ENCODE results near the gene CSF2. TPM values are rescaled to one million over a fixed set of nuclear protein-coding genes. Genes with fewer than 3 reads are reported as not detected.

Gene CSF2
- total and polyA plus RNA-seq, 3 experiments from 2014 or later = 393 to 409 TPM; not detected in 1

DNA sequence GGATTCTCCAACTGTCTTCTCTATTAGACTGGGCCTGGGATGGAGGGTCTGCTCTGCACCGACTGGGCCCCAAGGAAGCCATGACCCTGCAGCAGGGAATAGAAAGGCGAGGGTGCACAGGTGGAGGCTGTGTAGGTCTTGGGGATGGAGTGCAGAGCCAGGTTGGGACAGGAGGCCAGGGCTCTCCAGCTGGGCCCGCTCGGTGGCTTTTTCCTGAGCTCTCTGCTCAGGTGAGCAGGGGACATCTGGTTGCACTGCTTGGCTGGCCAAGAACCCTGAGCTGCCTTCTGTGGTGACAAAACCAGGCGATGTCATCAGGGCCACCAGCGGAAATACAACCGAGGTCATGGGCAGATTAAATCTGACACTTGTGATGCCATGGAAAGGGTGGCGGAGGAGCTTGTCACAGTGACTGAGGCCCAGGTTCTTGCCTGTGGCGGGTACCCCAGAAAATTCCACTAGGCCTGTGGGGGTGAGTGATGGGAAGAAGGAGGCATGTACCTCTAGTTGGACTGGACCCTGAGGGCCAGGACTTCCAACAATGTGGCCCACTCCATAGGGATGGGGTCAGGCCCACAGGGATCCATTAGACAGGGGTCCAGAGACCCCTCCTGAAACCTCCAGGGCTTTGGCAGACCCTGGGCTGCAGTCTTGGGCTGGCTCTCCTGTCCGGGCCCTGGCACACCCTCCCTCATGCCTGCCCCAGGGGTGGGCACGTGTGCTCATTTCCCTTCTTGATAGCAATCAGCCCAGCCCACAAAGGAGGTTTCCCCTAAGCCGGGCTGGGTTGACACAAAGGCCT lies 17.6 kb upstream of the CSF2 start:
- peaks cover 37% of the 10 kb centered on the region for H3K4me1 ChIP-seq (ENCODE audit: insufficient read depth, low read length)
- H3K4me3 ChIP-seq (ENCODE audit: low read length) = no peak overlapping the region
- H3K36me3 ChIP-seq (ENCODE audit: insufficient read depth, low read length) = no peaks in the 10 kb centered on the region
- no peaks in the 10 kb centered on the region for H3K9me3 Mint-ChIP-seq
- no peaks in the 10 kb centered on the region for H3K36me3 Mint-ChIP-seq
- no peaks in the 10 kb centered on the region for H3K9me3 ChIP-seq (ENCODE audit: low read length)
- POLR2A ChIA-PET = interaction anchor here (0.5 kb wide), 1 partner anchor 419 kb away, joined by 3 read pairs; no protein-coding TSS in a partner anchor
- H3K27ac ChIP-seq (ENCODE audit: low read depth, low read length) = peak overlapping the region; percentile 73
- peak overlapping the region in 6 of 7 donors; percentile 17 to 69 (median 50) for H3K4me3 Mint-ChIP-seq
- peaks cover 52 to 54% (median 52%) of the 10 kb centered on the region in 3 donors for H3K4me1 Mint-ChIP-seq
- H3K27ac Mint-ChIP-seq = peak overlapping the region; percentile 77 to 98 (median 96)
- CTCF ChIA-PET = interaction anchor here (1.0 to 1.8 kb wide), 3 partner anchors 9 to 55 kb away, joined by 3 to 6 read pairs (median 3); no protein-coding TSS in a partner anchor
- peaks cover 0 to 5% of the 10 kb centered on the region in 2 donors for H3K27me3 Mint-ChIP-seq
- peak in 4 of 5 donors; percentile 40 to 78 (median 70) for DNase-seq
- no peaks in the 10 kb centered on the region for H3K27me3 ChIP-seq (ENCODE audit: insufficient read depth, low read length, poor library complexity, severe bottlenecking)

DNA sequence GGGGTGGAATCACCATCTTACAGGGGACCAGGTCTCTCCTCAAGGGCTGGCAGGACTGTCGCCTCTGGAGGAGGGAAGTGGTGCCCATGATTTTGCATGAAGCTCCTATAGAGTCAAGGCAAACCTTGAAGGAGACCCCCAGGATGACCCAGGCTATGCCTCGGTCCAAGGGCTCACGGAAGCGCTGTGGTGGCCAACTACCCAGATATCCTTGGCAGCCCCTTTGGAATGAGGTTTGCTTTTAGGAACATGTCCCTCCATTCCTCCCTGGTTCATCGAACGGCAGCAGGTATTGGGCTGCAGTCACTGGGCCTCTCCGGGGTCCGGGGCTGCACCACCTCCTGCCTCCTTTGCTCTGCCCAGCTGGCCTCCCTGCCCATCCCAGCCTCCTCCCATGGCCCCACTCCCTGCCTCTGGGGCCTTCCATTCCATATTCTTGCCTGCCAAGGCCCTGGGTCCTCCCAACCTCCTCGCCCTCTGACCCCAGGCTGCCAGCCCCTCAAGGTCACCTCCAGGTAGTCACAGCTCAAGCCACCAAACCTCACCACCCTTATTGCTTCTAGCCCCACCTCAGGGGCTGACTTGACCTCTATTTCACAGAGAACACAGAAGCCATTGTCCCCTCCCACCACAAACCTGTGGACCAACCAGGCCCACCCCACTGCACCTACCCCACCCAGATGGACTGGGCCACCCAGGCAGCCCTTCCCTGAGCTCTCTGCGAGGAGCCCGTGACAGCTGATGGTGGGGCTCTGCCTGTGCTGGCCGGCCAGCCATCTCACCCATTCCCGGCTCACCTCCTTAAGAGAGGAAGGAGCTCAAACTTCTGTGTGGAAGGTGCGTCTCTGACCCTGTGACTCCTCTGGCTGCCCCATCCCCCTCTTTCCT lies 16.7 kb upstream of the CSF2 start:
- H3K27ac Mint-ChIP-seq = peak overlapping the region; percentile 77 to 98 (median 96)
- Histone ChIP-seq H3K4me1 (ENCODE audit: insufficient read depth, low read length) (peaks cover 37% of the 10 kb centered on the region), H3K4me3 (ENCODE audit: low read length) (no peak overlapping the region), H3K27ac (ENCODE audit: low read depth, low read length) (peak overlapping the region; percentile 73), H3K27me3 (ENCODE audit: insufficient read depth, low read length, poor library complexity, severe bottlenecking) (no peaks in the 10 kb centered on the region), H3K36me3 (ENCODE audit: insufficient read depth, low read length) (no peaks in the 10 kb centered on the region), H3K9me3 (ENCODE audit: low read length) (no peaks in the 10 kb centered on the region)
- peak overlapping the region in 3 of 7 donors; percentile 47 to 69 (median 62) for H3K4me3 Mint-ChIP-seq
- peaks cover 52 to 54% (median 52%) of the 10 kb centered on the region in 3 donors for H3K4me1 Mint-ChIP-seq
- peaks cover 0 to 5% of the 10 kb centered on the region in 2 donors for H3K27me3 Mint-ChIP-seq
- no peaks in the 10 kb centered on the region for H3K9me3 Mint-ChIP-seq
- no peaks in the 10 kb centered on the region for H3K36me3 Mint-ChIP-seq
- POLR2A ChIA-PET = interaction anchor here (0.5 kb wide), 1 partner anchor 420 kb away, joined by 3 read pairs; no protein-coding TSS in a partner anchor
- no peak for DNase-seq
- CTCF ChIA-PET = interaction anchor here (1.0 kb wide), 1 partner anchor 9 kb away, joined by 3 read pairs; no protein-coding TSS in a partner anchor

DNA sequence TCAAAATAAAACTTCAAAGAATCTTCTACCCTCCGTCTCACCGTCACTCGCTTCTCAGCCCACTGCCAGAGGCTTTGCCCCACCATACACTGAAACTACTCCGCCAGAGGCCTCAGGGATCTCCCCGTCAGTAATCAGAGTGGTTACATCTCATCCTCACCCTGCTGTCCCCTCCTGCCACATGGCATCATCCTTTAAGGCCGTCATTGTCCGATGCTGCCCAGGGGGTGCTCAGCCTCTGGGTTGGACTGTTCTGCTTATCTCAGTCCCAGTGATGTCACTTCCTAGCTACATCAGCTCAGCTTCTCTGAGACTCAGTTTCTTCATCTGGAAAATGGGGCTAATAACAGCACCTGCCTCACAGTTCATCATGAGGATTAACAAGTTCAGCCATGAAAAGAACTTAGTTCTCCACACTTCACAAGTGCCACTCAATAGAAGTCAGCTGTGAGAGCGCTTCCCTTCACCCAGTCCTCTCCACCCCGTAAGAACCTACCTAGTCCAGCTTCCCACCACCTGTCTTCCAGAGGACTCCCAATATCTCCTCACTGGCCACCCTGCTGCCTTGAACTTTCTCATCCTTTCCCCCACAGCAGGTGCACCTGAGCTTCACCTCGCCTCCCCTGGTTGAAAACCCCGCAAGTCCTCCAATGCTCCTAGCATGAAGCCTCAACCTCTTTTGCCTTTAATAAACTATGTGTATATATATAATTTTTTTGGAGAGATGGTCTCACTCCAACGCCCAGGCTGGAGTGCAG lies 15.9 kb upstream of the CSF2 start:
- Histone ChIP-seq H3K4me1 (ENCODE audit: insufficient read depth, low read length) (peaks cover 37% of the 10 kb centered on the region), H3K27ac (ENCODE audit: low read depth, low read length) (no peak overlapping the region), H3K9me3 (ENCODE audit: low read length) (no peaks in the 10 kb centered on the region), H3K36me3 (ENCODE audit: insufficient read depth, low read length) (no peaks in the 10 kb centered on the region), H3K4me3 (ENCODE audit: low read length) (no peak overlapping the region), H3K27me3 (ENCODE audit: insufficient read depth, low read length, poor library complexity, severe bottlenecking) (no peaks in the 10 kb centered on the region)
- Mint-ChIP-seq H3K36me3 (no peaks in the 10 kb centered on the region), H3K4me1 (peaks cover 52 to 54% (median 52%) of the 10 kb centered on the region in 3 donors), H3K9me3 (no peaks in the 10 kb centered on the region), H3K4me3 (peak overlapping the region in 2 of 7 donors; percentile 2 to 59), H3K27me3 (peaks cover 0 to 4% of the 10 kb centered on the region in 2 donors), H3K27ac (peak overlapping the region; percentile 12 to 98 (median 90))
- ChIA-PET CTCF (interaction anchor here (1.1 to 1.5 kb wide), 3 partner anchors 76 to 468 kb away, joined by 3 to 4 read pairs (median 4); partner anchors contain the start of gene FNIP1), POLR2A (no interaction called here)
- no peak for DNase-seq

DNA sequence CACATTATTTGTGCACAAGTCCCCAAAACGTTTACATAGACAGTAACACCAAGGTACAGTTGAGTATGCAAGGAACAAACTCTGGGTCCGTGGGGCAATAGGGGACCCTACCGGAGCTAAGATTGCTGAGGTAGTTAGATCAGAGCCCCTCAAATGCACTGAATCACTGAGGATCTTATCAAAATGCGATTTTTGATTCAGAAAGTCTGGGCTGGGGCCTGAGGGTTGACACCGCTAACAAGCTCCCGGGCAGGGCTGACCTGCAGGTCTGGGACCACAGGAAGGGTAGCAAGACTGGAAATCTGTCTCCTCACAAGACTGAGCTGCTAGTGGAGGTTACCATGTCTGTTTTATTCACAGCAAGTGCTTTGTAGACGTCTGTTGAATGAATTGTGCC lies 14.9 kb upstream of the CSF2 start:
- no peak for DNase-seq
- Mint-ChIP-seq H3K27ac (peak overlapping the region in 7 of 8 donors; percentile 35 to 97 (median 72)), H3K27me3 (peaks cover 0 to 2% of the 10 kb centered on the region in 2 donors), H3K4me3 (peak overlapping the region in 1 of 7 donors; percentile 52), H3K9me3 (no peaks in the 10 kb centered on the region), H3K36me3 (no peaks in the 10 kb centered on the region), H3K4me1 (peaks cover 56 to 60% (median 58%) of the 10 kb centered on the region in 3 donors)
- Histone ChIP-seq H3K36me3 (ENCODE audit: insufficient read depth, low read length) (no peaks in the 10 kb centered on the region), H3K4me1 (ENCODE audit: insufficient read depth, low read length) (peaks cover 37% of the 10 kb centered on the region), H3K9me3 (ENCODE audit: low read length) (no peaks in the 10 kb centered on the region), H3K4me3 (ENCODE audit: low read length) (no peak overlapping the region), H3K27ac (ENCODE audit: low read depth, low read length) (no peak overlapping the region), H3K27me3 (ENCODE audit: insufficient read depth, low read length, poor library complexity, severe bottlenecking) (no peaks in the 10 kb centered on the region)
- ChIA-PET POLR2A (no interaction called here), CTCF (interaction anchor here (1.1 to 1.5 kb wide), 3 partner anchors 75 to 469 kb away, joined by 3 to 4 read pairs (median 4); partner anchors contain the start of gene FNIP1)

DNA sequence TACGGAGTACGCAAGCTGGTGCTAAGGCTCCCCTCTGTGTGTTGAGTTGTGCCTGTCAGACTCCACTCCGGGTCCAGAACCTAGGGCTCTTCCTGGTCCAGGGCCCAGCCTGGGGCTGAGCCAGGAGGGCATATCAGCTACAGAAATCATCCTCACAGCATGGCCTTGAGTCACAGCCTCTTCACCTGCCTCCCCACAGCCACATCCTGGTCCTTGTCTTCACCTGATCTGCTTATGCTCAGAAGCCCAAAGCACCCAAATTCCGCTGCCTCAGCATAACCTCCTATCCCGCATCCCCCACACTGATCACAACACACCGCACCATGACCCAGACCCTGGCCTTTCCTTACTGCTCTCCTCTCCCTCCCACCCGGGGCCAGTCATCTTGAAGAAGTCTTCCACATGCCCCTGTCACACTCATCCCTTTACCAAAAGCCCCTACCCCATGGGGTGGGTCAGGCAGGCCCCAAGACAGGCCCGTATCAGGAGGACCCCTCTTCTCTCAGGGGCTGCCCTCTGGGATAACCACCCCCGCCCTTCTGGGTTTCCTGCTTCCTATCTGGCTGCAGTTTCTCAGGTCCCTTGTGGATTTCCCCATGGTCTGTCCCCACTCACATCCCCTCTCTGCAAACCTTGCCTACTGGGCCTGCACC lies 14.4 kb upstream of the CSF2 start:
- ChIA-PET CTCF (interaction anchor here (1.4 to 6.6 kb wide), 3 partner anchors 75 to 470 kb away, joined by 4 to 46 read pairs (median 4); partner anchors contain the start of gene FNIP1), POLR2A (no interaction called here)
- Mint-ChIP-seq H3K27me3 (peaks cover 0 to 2% of the 10 kb centered on the region in 2 donors), H3K36me3 (no peaks in the 10 kb centered on the region), H3K27ac (peak overlapping the region; percentile 35 to 97 (median 71)), H3K4me1 (peaks cover 56 to 62% (median 61%) of the 10 kb centered on the region in 3 donors), H3K4me3 (peak overlapping the region in 3 of 7 donors; percentile 10 to 52 (median 45)), H3K9me3 (no peaks in the 10 kb centered on the region)
- H3K27me3 ChIP-seq (ENCODE audit: insufficient read depth, low read length, poor library complexity, severe bottlenecking) = no peaks in the 10 kb centered on the region
- H3K4me3 ChIP-seq (ENCODE audit: low read length) = no peak overlapping the region
- no peaks in the 10 kb centered on the region for H3K9me3 ChIP-seq (ENCODE audit: low read length)
- peak in 3 of 5 donors; percentile 40 to 66 (median 49) for DNase-seq
- no peak overlapping the region for H3K27ac ChIP-seq (ENCODE audit: low read depth, low read length)
- H3K36me3 ChIP-seq (ENCODE audit: insufficient read depth, low read length) = no peaks in the 10 kb centered on the region
- peaks cover 37% of the 10 kb centered on the region for H3K4me1 ChIP-seq (ENCODE audit: insufficient read depth, low read length)

DNA sequence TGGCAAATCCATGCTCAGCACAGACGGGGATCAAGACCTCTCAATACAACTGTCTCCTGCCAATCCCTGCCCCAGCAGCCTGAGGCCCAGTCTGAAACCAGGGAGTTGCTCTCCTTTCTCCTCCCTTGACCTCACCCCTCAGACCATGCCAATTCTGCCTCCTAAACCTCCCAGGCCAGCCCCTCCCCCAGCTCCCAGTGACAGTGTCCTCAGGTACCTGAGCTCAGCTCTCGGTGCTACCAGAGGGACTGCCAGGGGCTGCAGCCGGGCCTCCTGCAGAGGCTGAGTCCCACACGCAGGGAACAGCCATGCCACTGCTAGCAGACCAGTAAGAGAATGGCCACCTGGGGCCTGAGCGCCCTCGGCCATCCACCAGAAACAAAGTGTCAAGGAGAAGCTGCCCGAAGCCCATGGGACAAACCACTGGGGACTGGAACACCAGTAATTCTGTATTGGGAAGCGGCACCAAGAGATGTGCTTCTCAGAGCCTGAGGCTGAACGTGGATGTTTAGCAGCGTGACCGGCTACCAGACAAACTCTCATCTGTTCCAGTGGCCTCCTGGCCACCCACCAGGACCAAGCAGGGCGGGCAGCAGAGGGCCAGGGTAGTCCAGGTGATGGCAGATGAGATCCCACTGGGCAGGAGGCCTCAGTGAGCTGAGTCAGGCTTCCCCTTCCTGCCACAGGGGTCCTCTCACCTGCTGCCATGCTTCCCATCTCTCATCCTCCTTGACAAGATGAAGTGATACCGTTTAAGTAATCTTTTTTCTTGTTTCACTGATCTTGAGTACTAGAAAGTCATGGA lies 13.7 kb upstream of the CSF2 start:
- no peak overlapping the region for H3K4me3 ChIP-seq (ENCODE audit: low read length)
- peaks cover 53 to 60% (median 59%) of the 10 kb centered on the region in 3 donors for H3K4me1 Mint-ChIP-seq
- peak overlapping the region in 6 of 8 donors; percentile 35 to 94 (median 60) for H3K27ac Mint-ChIP-seq
- no peak for DNase-seq
- H3K9me3 ChIP-seq (ENCODE audit: low read length) = no peaks in the 10 kb centered on the region
- CTCF ChIA-PET = interaction anchor here (6.6 kb wide), 1 partner anchor 471 kb away, joined by 46 read pairs; no protein-coding TSS in a partner anchor
- no peaks in the 10 kb centered on the region for H3K36me3 Mint-ChIP-seq
- no peak overlapping the region for H3K27ac ChIP-seq (ENCODE audit: low read depth, low read length)
- POLR2A ChIA-PET = no interaction called here
- H3K4me1 ChIP-seq (ENCODE audit: insufficient read depth, low read length) = peaks cover 35% of the 10 kb centered on the region
- H3K27me3 ChIP-seq (ENCODE audit: insufficient read depth, low read length, poor library complexity, severe bottlenecking) = no peaks in the 10 kb centered on the region
- peak overlapping the region in 1 of 7 donors; percentile 44 for H3K4me3 Mint-ChIP-seq
- no peaks in the 10 kb centered on the region for H3K36me3 ChIP-seq (ENCODE audit: insufficient read depth, low read length)
- H3K9me3 Mint-ChIP-seq = no peaks in the 10 kb centered on the region
- H3K27me3 Mint-ChIP-seq = peaks cover 0 to 2% of the 10 kb centered on the region in 2 donors
